Right kidney (tissue), 1 donor: ENCODE measurements around the gene SLC35F5.
"Not testable (repeated sequence)": the region's sequence is repeated elsewhere in the genome, so short reads cannot be mapped to it uniquely, and the experiment has no call there.

ENCODE experiments used
- DNase-seq: peaks from one replicate; pipeline ENCODE4 v3.0.0-alpha.2; 2016

The SLC35F5 gene

DNA sequence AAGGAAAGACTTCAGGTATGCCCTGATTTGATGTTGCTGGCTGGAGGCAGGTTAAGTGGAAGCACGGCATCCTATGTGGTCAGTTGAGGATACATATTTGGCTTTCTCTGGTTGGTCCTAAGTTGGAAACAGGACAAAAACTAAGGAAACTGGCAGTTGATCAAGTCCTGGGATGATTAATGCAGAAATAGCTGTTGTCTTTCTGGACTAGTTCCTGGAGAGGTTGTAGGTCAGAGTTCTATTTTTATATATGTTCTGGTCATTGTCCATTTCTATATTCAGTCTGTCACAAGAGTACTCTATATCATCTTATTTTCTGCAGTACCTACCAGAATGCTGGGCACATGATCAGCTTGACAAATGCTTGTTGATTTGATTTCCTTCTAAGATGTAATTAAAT, 4.0 kb upstream of the SLC35F5 start:
- DNase-seq, result no peak

DNA sequence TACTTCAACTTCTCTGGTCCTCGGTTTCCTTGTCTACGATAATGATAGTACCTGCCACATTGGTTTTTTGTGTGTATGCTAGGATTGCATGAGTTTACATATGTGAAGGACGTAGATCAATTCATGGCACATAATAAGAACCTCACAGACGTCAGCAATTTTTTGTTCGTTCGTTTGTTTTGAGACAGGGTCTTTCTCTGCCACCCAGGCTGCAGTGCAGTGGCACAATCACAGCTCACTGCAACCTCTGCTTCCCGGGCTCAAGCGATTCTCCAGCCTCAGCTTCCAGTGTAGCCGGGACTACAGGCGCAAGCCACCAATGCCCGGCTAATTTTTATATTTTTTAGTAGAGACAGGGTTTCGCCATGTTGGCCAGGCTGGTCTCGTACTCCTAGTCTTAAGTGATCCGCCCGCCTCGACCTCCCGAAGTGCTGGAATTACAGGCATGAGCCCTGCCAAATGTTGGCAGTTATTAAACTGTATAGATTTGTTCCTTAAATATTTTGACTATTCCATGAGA, 756 bp upstream of the SLC35F5 start:
- no peak for DNase-seq

- no peak for DNase-seq
Observed at GRCh38 chr2:113755835-113756354, 547 bp downstream of the SLC35F5 start.

GRCh38 chr2:113755035-113755834, 1.2 kb downstream of the SLC35F5 start:
- peak; percentile 16 for DNase-seq

GRCh38 chr2:113754160-113754559, 2.3 kb downstream of the SLC35F5 start:
- no peak for DNase-seq

DNA sequence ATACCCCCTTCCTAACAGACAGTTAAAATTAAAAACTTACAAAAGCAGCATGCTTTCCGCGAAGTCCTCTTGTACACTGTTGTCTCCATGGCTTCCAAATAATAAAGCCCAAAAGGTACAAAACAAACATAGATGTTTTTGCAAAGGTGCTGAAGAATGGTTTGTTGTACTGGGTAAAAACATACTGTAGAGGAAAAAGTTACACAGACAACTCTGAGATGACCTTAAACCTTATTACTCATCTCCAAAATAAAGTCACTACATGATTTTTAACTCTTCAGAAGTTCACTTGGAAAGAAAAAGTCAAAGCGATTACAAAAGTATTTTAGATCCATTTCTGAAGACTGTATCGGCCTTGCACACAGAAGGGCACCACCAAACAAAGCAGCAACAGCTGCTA, 6.1 kb downstream of the SLC35F5 start:
- DNase-seq, result no peak

DNA sequence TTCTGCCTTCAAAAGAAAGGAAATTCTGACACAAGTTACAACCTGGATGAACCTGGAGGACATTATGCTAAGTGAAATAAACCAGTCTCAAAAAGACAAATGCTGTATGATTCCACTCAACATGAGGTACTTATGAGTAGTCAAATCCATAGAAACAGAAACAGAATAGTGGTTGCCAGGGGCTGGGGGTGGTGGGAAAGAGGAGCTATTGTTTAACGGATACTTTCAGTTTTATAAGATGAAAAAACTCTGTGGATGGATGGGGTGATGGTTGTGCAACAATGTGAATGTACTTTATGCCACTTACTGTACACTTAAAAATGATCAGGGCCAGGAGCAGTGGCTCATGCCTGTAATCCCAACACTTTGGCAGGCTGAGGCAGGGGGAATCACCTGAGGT, 15.4 kb downstream of the SLC35F5 start:
- no peak for DNase-seq

DNA sequence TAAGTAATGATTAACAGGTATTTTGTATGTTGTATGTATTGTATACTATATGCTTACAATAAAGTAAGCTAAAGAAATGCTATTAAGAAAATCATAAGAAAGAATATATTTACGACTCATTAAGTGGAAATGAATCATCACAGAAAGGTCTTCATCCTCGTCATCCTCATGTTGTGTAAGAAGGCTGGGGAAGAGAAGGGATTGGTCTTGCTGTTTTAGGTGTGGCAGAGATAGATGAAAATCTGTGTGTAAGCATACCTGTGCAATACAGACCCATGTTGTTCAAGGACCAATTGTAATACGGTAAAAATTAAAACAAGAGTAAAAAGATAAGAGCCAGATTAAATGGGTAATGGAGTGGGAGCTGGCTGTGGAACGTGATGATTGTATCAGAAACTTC, 16.6 kb downstream of the SLC35F5 start:
- DNase-seq, result no peak

DNA sequence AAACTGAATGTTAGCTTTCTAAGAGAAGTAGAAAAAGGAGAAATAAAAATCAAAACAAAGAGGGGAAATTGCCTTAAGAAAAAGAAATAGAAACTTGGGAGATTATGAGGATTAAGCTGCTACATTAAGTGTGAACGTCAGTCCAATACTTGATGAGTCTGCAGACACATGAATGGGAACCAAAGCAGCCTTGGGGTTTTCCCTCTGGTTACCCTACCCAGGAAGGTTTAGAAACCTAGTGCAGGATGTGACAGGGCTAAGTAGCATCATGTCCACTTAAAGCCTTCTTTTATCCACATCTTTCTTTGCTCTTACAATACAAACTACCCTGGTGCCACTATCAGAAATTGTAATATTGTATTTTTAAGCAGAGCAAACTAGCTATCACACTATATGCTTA, 22.3 kb downstream of the SLC35F5 start:
- no peak for DNase-seq

GRCh38 chr2:113724010-113724409, 32.4 kb downstream of the SLC35F5 start:
- DNase-seq, result no peak

GRCh38 chr2:113723411-113723810, 33.0 kb downstream of the SLC35F5 start:
- DNase-seq, result no peak

DNA sequence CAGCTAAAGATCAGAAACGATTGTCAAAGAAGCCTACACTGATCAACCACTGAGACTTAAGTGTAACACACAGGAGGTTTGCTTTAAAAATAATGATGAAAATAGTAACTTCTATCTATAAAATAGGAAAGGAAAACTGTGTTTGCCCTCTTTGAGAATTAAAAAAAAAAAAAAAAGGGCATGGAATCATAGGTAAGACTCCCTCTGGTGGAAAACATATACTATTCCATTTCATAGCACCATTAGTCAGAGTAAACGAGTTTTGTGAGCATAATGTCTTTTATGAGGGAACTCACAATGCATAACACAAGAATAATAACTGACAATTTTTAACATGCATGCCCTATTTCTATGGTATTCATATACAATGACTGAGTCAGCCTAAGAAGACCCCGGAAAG, 36.3 kb downstream of the SLC35F5 start:
- DNase-seq, result no peak

DNA sequence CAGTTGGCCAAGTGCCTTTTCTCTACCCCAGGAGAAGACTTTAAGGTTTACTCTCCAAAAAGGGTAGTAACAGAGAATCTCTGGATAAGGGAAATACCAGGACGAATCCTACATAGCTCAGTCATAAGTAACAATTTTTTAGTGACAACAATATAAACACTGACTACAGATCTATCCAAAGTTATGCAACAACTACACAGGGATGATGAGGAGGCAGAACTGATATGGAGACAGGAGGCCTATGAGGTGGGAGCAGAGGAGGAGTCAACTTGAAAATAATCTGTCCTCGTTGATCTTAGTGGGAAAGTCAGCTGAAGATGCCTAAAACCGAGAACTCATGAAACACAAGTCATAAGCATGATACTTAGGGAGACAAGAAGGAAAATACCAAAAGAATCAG, 40.2 kb downstream of the SLC35F5 start:
- no peak for DNase-seq

GRCh38 chr2:113712941-113713340, 43.5 kb downstream of the SLC35F5 start:
- DNase-seq, result no peak

DNA sequence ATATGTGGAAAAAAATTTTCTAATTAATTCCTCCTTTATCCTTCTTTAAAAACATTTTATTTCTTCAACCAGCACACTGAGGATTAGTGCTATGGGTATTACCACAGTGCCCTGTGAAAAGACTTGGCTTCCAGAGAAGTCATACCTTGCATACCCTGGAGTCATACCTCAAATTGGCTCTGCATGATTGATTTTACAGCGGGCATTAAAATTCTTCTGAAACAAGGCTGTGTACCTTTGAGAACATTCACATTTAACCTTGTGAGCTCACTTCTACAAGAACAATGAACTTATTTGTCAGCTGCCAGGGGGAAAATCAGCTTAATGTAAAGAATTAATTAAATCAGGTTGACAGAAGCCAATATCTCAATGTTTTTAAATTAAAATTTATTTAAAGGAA, 44.6 kb downstream of the SLC35F5 start:
- no peak for DNase-seq

DNA sequence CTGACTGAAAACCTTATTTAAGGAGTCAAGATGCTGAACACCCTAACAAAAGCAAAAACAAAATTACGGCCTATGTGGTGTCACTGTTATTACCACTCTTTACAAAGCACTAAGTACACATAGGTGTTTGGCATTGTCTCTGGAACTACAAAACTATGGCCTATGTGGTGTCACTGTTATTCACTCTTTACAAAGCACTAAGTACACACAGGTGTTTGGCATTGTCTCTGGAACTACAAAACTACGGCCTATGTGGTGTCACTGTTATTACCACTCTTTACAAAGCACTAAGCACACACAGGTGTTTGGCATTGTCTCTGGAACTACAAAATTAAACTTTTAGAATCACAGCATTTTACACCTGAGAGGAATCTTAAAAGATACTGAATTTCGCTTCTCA, 47.4 kb downstream of the SLC35F5 start:
- no peak for DNase-seq

GRCh38 chr2:113707106-113707505, 49.3 kb downstream of the SLC35F5 start:
- no peak for DNase-seq

DNA sequence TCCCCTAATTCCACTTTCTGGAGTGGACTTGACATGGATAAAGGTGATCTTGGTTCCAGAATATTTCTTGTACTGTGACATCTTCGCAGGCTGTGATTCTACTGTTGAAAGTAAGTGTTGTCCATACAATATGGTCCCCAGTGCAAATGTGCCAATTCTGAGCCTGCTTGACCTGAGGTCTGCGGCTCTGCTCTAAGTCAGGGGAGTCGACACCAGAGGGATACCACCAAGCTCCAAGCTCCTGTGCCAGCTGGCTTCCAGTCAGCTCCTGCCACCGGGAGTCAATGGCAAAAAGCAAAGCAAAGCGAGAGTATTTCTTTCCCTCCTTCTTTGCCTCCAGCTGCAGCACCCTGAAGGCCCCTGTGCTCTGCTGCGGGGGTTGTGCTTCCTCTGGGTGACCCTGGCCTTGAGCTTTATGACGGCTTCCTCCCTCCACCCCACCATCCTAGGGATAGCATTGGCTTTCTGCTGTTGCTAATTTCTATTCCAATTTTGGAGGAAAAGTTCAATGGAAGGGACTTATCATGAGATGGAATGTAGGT, 50.4 kb downstream of the SLC35F5 start:
- DNase-seq, result no peak

DNA sequence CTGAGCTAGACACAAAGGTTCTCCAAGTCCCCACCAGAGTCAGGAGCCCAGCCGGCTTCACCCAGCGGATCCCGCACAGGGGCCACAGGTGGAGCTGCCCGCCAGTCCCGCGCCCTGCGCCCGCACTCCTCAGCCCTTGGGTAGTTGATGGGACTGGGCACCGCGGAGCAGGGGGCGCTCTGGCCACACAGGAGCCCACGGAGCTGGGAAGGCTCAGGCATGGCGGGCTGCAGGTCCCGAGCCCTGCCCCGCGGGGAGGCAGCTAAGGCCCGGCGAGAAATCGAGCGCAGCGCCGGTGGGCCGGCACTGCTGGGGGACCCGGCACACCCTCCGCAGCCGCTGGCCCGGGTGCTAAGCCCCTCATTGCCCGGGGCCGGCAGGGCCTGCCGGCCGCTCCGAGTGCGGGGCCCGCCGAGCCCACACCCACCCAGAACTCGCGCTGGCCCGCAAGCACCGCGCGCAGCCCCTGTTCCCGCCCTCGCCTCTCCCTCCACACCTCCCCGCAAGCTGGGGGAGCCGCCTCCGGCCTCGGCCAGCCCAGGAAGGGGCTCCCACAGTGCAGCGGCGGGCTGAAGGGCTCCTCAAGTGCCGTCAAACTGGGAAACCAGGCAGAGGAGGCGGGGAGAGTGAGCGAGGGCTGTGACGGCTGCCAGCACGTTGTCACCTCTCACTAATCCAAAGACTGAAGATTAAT, 52.0 kb downstream of the SLC35F5 start:
- not testable (repeated sequence) for DNase-seq

GRCh38 chr2:113703386-113704299, 52.8 kb downstream of the SLC35F5 start:
- DNase-seq, result no peak

- no peak for DNase-seq
Observed at GRCh38 chr2:113700186-113700841, 56.1 kb downstream of the SLC35F5 start.
